ENCODE measurements around the gene EFTUD2. TPM values are rescaled to one million over a fixed set of nuclear protein-coding genes. Genes with fewer than 3 reads are reported as not detected.

EFTUD2 gene
- total and polyA plus RNA-seq, 7 experiments from 2014 or later: 53.1 to 157 (median 106) TPM

GRCh38 chr17:44916781-44917241, 17.6 kb upstream of the EFTUD2 start:
- H3K27me3 ChIP-seq (ENCODE audit: control insufficient read depth in 2 of 2, insufficient read depth in 2 of 2, low read length in 2 of 2): no peaks in the 10 kb centered on the region
- H3K4me3 ChIP-seq (ENCODE audit: low read length): no peak overlapping the region
- ATAC-seq (no peak), DNase-seq (no peak)
- H3K4me1 Mint-ChIP-seq: peaks cover 3 to 10% (median 5%) of the 10 kb centered on the region in 7 donors
- no peaks in the 10 kb centered on the region for H3K9me3 ChIP-seq (ENCODE audit: control insufficient read depth in 2 of 3, low read length in 3 of 3)
- POLR2A ChIA-PET: no interaction called here
- H3K36me3 ChIP-seq (ENCODE audit: control insufficient read depth in 2 of 3, insufficient read depth in 3 of 3, low read length in 3 of 3): no peaks in the 10 kb centered on the region
- intact Hi-C loops (cut with micrococcal nuclease): no loop called here
- H3K27ac ChIP-seq (ENCODE audit: low read depth, low read length): no peak overlapping the region
- CTCF ChIA-PET: interaction anchor here (0.7 kb wide), 1 partner anchor 333 kb away, joined by 6 read pairs; no protein-coding TSS in a partner anchor
- no peak overlapping the region for H3K4me3 Mint-ChIP-seq
- H3K27ac Mint-ChIP-seq: no peak overlapping the region
- H3K9me3 Mint-ChIP-seq: no peaks in the 10 kb centered on the region
- peaks cover 12 to 59% (median 24%) of the 10 kb centered on the region in 5 donors for H3K27me3 Mint-ChIP-seq
- H3K36me3 Mint-ChIP-seq: no peaks in the 10 kb centered on the region
- no peaks in the 10 kb centered on the region for H3K4me1 ChIP-seq (ENCODE audit: control insufficient read depth in 2 of 2, insufficient read depth in 2 of 2, low read length in 2 of 2)

GRCh38 chr17:44915862-44916780, 16.9 kb upstream of the EFTUD2 start:
- H3K36me3 ChIP-seq (ENCODE audit: control insufficient read depth in 2 of 3, insufficient read depth in 3 of 3, low read length in 3 of 3): no peaks in the 10 kb centered on the region
- intact Hi-C loops (cut with micrococcal nuclease): no loop called here
- Mint-ChIP-seq H3K36me3 (no peaks in the 10 kb centered on the region), H3K4me3 (no peak overlapping the region), H3K4me1 (peaks cover 4 to 10% (median 6%) of the 10 kb centered on the region in 7 donors), H3K27ac (no peak overlapping the region), H3K27me3 (peaks cover 12 to 57% (median 17%) of the 10 kb centered on the region in 5 donors), H3K9me3 (no peaks in the 10 kb centered on the region)
- ChIA-PET CTCF (interaction anchor here (0.7 kb wide), 1 partner anchor 333 kb away, joined by 6 read pairs; no protein-coding TSS in a partner anchor), POLR2A (no interaction called here)
- H3K4me1 ChIP-seq (ENCODE audit: control insufficient read depth in 2 of 2, insufficient read depth in 2 of 2, low read length in 2 of 2): no peaks in the 10 kb centered on the region
- no peaks in the 10 kb centered on the region for H3K27me3 ChIP-seq (ENCODE audit: control insufficient read depth in 2 of 2, insufficient read depth in 2 of 2, low read length in 2 of 2)
- no peak for ATAC-seq
- H3K9me3 ChIP-seq (ENCODE audit: control insufficient read depth in 2 of 3, low read length in 3 of 3): no peaks in the 10 kb centered on the region
- no peak overlapping the region for H3K27ac ChIP-seq (ENCODE audit: low read depth, low read length)
- no peak for DNase-seq
- H3K4me3 ChIP-seq (ENCODE audit: low read length): no peak overlapping the region

GRCh38 chr17:44915321-44915726, 16.1 kb upstream of the EFTUD2 start, which contains the start of gene GFAP:
Gene GFAP, minus strand, starts transcription at chr17:44915500. Its CDS starts 14 bp downstream, at chr17:44915486.
- DNase-seq: no peak
- no peaks in the 10 kb centered on the region for H3K27me3 ChIP-seq (ENCODE audit: control insufficient read depth in 2 of 2, insufficient read depth in 2 of 2, low read length in 2 of 2)

GRCh38 chr17:44914698-44915271, 15.5 kb upstream of the EFTUD2 start:
- no peaks in the 10 kb centered on the region for H3K36me3 Mint-ChIP-seq
- H3K27me3 ChIP-seq (ENCODE audit: control insufficient read depth in 2 of 2, insufficient read depth in 2 of 2, low read length in 2 of 2): no peaks in the 10 kb centered on the region

More at GRCh38 chr17:44915321-44915726, 16.1 kb upstream of the EFTUD2 start, which contains the start of gene GFAP:
- Mint-ChIP-seq H3K36me3 (no peaks in the 10 kb centered on the region), H3K27me3 (peaks cover 13 to 56% (median 19%) of the 10 kb centered on the region in 5 donors), H3K27ac (no peak within 1 kb of the TSS), H3K4me3 (no peak within 1 kb of the TSS), H3K9me3 (peaks cover 0 to 1% (median 0%) of the 10 kb centered on the region in 11 donors), H3K4me1 (peaks cover 6 to 16% (median 10%) of the 10 kb centered on the region in 7 donors)
- peaks cover 0 to 5% of the 10 kb centered on the region in 2 donors for H3K4me1 ChIP-seq (ENCODE audit: control insufficient read depth in 2 of 2, insufficient read depth in 2 of 2, low read length in 2 of 2)
- H3K27ac ChIP-seq (ENCODE audit: low read depth, low read length): no peak within 1 kb of the TSS
- no peaks in the 10 kb centered on the region for H3K36me3 ChIP-seq (ENCODE audit: control insufficient read depth in 2 of 3, insufficient read depth in 3 of 3, low read length in 3 of 3)
- CTCF ChIA-PET: no interaction called here
- ATAC-seq: no peak
- intact Hi-C loops (cut with micrococcal nuclease): no loop called here
- no peaks in the 10 kb centered on the region for H3K9me3 ChIP-seq (ENCODE audit: control insufficient read depth in 2 of 3, low read length in 3 of 3)
- no peak within 1 kb of the TSS for H3K4me3 ChIP-seq (ENCODE audit: low read length)
- POLR2A ChIA-PET: no interaction called here

GRCh38 chr17:44914148-44914547, 14.9 kb upstream of the EFTUD2 start:
- CTCF ChIA-PET: interaction anchor here (0.5 kb wide), 1 partner anchor 277 kb away, joined by 3 read pairs; no protein-coding TSS in a partner anchor
- H3K27me3 ChIP-seq (ENCODE audit: control insufficient read depth in 2 of 2, insufficient read depth in 2 of 2, low read length in 2 of 2): no peaks in the 10 kb centered on the region

More at GRCh38 chr17:44914698-44915271, 15.5 kb upstream of the EFTUD2 start:
- peaks cover 6 to 16% (median 10%) of the 10 kb centered on the region in 7 donors for H3K4me1 Mint-ChIP-seq
- intact Hi-C loops (cut with micrococcal nuclease): no loop called here
- H3K27me3 Mint-ChIP-seq: peaks cover 13 to 50% (median 19%) of the 10 kb centered on the region in 5 donors
- Histone ChIP-seq H3K36me3 (ENCODE audit: control insufficient read depth in 2 of 3, insufficient read depth in 3 of 3, low read length in 3 of 3) (no peaks in the 10 kb centered on the region), H3K9me3 (ENCODE audit: control insufficient read depth in 2 of 3, low read length in 3 of 3) (no peaks in the 10 kb centered on the region), H3K4me1 (ENCODE audit: control insufficient read depth in 2 of 2, insufficient read depth in 2 of 2, low read length in 2 of 2) (peaks cover 0 to 5% of the 10 kb centered on the region in 2 donors), H3K4me3 (ENCODE audit: low read length) (no peak overlapping the region), H3K27ac (ENCODE audit: low read depth, low read length) (no peak overlapping the region)
- H3K4me3 Mint-ChIP-seq: no peak overlapping the region
- peaks cover 0 to 1% (median 0%) of the 10 kb centered on the region in 11 donors for H3K9me3 Mint-ChIP-seq
- DNase-seq (no peak), ATAC-seq (no peak)
- ChIA-PET POLR2A (no interaction called here), CTCF (no interaction called here)
- H3K27ac Mint-ChIP-seq: no peak overlapping the region

GRCh38 chr17:44913676-44914075, 14.4 kb upstream of the EFTUD2 start:
- POLR2A ChIA-PET: no interaction called here
- H3K27me3 Mint-ChIP-seq: peaks cover 13 to 45% (median 19%) of the 10 kb centered on the region in 5 donors
- H3K27me3 ChIP-seq (ENCODE audit: control insufficient read depth in 2 of 2, insufficient read depth in 2 of 2, low read length in 2 of 2): no peaks in the 10 kb centered on the region
- CTCF ChIA-PET: interaction anchor here (0.5 to 1.0 kb wide), 2 partner anchors 107 to 278 kb away, joined by 3 read pairs; no protein-coding TSS in a partner anchor
- peaks cover 0 to 5% of the 10 kb centered on the region in 2 donors for H3K4me1 ChIP-seq (ENCODE audit: control insufficient read depth in 2 of 2, insufficient read depth in 2 of 2, low read length in 2 of 2)
- H3K4me3 Mint-ChIP-seq: peak overlapping the region in 2 of 10 donors; percentile 3 to 19
- no peak for DNase-seq
- H3K27ac Mint-ChIP-seq: no peak overlapping the region
- H3K36me3 ChIP-seq (ENCODE audit: control insufficient read depth in 2 of 3, insufficient read depth in 3 of 3, low read length in 3 of 3): no peaks in the 10 kb centered on the region
- no peaks in the 10 kb centered on the region for H3K9me3 ChIP-seq (ENCODE audit: control insufficient read depth in 2 of 3, low read length in 3 of 3)
- H3K4me1 Mint-ChIP-seq: peaks cover 6 to 16% (median 10%) of the 10 kb centered on the region in 7 donors
- no peaks in the 10 kb centered on the region for H3K36me3 Mint-ChIP-seq
- intact Hi-C loops (cut with micrococcal nuclease): no loop called here
- H3K27ac ChIP-seq (ENCODE audit: low read depth, low read length): no peak overlapping the region
- ATAC-seq: no peak
- no peak overlapping the region for H3K4me3 ChIP-seq (ENCODE audit: low read length)
- peaks cover 0 to 1% (median 0%) of the 10 kb centered on the region in 11 donors for H3K9me3 Mint-ChIP-seq

More at GRCh38 chr17:44914148-44914547, 14.9 kb upstream of the EFTUD2 start:
- Histone ChIP-seq H3K36me3 (ENCODE audit: control insufficient read depth in 2 of 3, insufficient read depth in 3 of 3, low read length in 3 of 3) (no peaks in the 10 kb centered on the region), H3K4me1 (ENCODE audit: control insufficient read depth in 2 of 2, insufficient read depth in 2 of 2, low read length in 2 of 2) (peaks cover 0 to 5% of the 10 kb centered on the region in 2 donors), H3K9me3 (ENCODE audit: control insufficient read depth in 2 of 3, low read length in 3 of 3) (no peaks in the 10 kb centered on the region), H3K4me3 (ENCODE audit: low read length) (no peak overlapping the region), H3K27ac (ENCODE audit: low read depth, low read length) (no peak overlapping the region)
- H3K27me3 Mint-ChIP-seq: peaks cover 13 to 48% (median 19%) of the 10 kb centered on the region in 5 donors
- no peak overlapping the region for H3K4me3 Mint-ChIP-seq
- H3K9me3 Mint-ChIP-seq: peaks cover 0 to 1% (median 0%) of the 10 kb centered on the region in 11 donors
- no peaks in the 10 kb centered on the region for H3K36me3 Mint-ChIP-seq
- no peak for DNase-seq
- H3K4me1 Mint-ChIP-seq: peaks cover 6 to 16% (median 10%) of the 10 kb centered on the region in 7 donors
- intact Hi-C loops (cut with micrococcal nuclease): no loop called here
- POLR2A ChIA-PET: no interaction called here
- H3K27ac Mint-ChIP-seq: no peak overlapping the region
- no peak for ATAC-seq

All from naive thymus-derived CD4-positive, alpha-beta T cell (primary cell).